Testis (tissue), 3 donors: ENCODE data around the gene GPR183. TPM values are rescaled to one million over a fixed set of nuclear protein-coding genes. Genes with fewer than 3 reads are reported as not detected.

ENCODE experiments used
- DNase-seq: peaks from one replicate; pipeline ENCODE4 v3.0.0-alpha.2; 2019
- H3K27ac ChIP-seq, 2 donors: fragments of 200-600 bp; sonication (generic); one replicate each; pipeline ENCODE4 v1.5.1; 2019
- H3K27me3 ChIP-seq: fragments of 200-600 bp; sonication (generic); one replicate; pipeline ENCODE4 v1.5.1; 2019
- H3K36me3 ChIP-seq: fragments of 200-600 bp; sonication (generic); one replicate; pipeline ENCODE4 v1.5.1; 2017; ENCODE audit warnings: low read depth; ENCODE audit errors: missing control alignments
- H3K4me1 ChIP-seq: fragments of 200-600 bp; sonication (generic); one replicate; pipeline ENCODE4 v1.5.1; 2019
- H3K4me3 ChIP-seq, 2 donors: fragments of 200-600 bp; sonication (generic); one replicate each; pipeline ENCODE4 v1.5.1; 2017 to 2019
- H3K9me3 ChIP-seq: fragments of 200-600 bp; sonication (generic); one replicate; pipeline ENCODE4 v1.5.1; 2017
- POLR2A ChIP-seq: fragments of 450-650 bp; IDR thresholded peaks from one replicate; pipeline ENCODE4 v1.6.1; 2017; ENCODE audit warnings: antibody characterized with exemption, mild to moderate bottlenecking, moderate library complexity
- WGBS, 2 donors: methylation state at CpG; one replicate each; pipeline ENCODE4 v1.1.5; 2018; 5-methylcytosine and 5-hydroxymethylcytosine counted together
- intact Hi-C: fragments of 100-400 bp; cut with DNase I; formaldehyde crosslinking; loops from one replicate; pipeline ENCODE4 v1.15.1; 2023; ENCODE audit warnings: low total_unique reads
- polyA plus RNA-seq: library from polyadenylated mRNA; stranded (reverse); fragments of 350-450 nt; fragmentation: Illumina TruSeq; extraction: RNeasy Lipid Tissue Mini Kit (QIAGEN cat#74804); gene quantifications from one replicate; pipeline ENCODE4 v1.2.3, GENCODE V29; 2014; ENCODE audit warnings: low read depth, low replicate concordance; ENCODE audit not compliant: insufficient read depth
- total RNA-seq, 2 donors: library from RNA; depleted of rRNA; stranded (reverse); fragments of >200 nt; gene quantifications; one replicate each; pipeline ENCODE4 v1.2.3, GENCODE V29; 2016
- TF ChIP-seq, protein P1 (sequence below), 3 experiments: fragments of 450-650 bp in 2 of 3; fragments of 200-600 bp in 1 of 3; sonication (generic) in 1 of 3; IDR thresholded peaks; one replicate each; pipeline ENCODE4 v1.5.1; 2016 to 2019; ENCODE audit warnings: antibody characterized with exemption in 3 of 3, mild to moderate bottlenecking in 2 of 3, moderate library complexity in 1 of 3

The GPR183 gene
- total and polyA plus RNA-seq, 3 donors from 2014 or later: 0.39 to 6.9 (median 2.3) TPM

DNA sequence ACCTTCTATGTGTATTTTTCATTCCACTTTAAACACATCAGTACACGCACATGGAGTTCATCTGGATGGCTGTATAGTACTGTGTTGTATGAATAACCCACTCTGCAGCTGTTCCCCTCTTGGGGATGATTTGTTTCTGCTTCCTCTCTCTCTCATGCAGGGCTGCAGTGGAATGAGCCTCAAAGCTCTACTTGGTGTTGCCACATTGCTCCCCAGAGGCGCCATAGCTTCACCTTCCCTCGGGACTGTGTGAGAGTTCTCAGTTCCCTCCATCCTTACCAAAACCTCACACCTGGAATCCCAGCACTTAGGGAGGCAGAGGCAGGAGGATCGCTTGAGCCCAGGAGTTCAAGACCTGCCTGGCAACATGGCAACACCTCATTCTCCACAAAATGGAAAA is 28.4 kb upstream of the GPR183 start:
- intact Hi-C loops: no loop called here
- no peaks in the 10 kb centered on the region for H3K36me3 ChIP-seq
- 80 to 94% methylated on average over 4 of the region's 4 CpGs for WGBS, 2 donors
- TF ChIP-seq, protein P1, sequence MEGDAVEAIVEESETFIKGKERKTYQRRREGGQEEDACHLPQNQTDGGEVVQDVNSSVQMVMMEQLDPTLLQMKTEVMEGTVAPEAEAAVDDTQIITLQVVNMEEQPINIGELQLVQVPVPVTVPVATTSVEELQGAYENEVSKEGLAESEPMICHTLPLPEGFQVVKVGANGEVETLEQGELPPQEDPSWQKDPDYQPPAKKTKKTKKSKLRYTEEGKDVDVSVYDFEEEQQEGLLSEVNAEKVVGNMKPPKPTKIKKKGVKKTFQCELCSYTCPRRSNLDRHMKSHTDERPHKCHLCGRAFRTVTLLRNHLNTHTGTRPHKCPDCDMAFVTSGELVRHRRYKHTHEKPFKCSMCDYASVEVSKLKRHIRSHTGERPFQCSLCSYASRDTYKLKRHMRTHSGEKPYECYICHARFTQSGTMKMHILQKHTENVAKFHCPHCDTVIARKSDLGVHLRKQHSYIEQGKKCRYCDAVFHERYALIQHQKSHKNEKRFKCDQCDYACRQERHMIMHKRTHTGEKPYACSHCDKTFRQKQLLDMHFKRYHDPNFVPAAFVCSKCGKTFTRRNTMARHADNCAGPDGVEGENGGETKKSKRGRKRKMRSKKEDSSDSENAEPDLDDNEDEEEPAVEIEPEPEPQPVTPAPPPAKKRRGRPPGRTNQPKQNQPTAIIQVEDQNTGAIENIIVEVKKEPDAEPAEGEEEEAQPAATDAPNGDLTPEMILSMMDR (IDR thresholded peaks at IDR 0.05): no peak
- TF ChIP-seq POLR2A: no peak
- DNase-seq: no peak
- no peaks in the 10 kb centered on the region for H3K27me3 ChIP-seq
- H3K4me1 ChIP-seq: no peaks in the 10 kb centered on the region
- no peaks in the 10 kb centered on the region for H3K9me3 ChIP-seq
- no peak overlapping the region for H3K27ac ChIP-seq
- H3K4me3 ChIP-seq: no peak overlapping the region

GRCh38 chr13:99335087-99335486 is 27.9 kb upstream of the GPR183 start:
- intact Hi-C loops: no loop called here
- H3K27me3 ChIP-seq: no peaks in the 10 kb centered on the region
- no peaks in the 10 kb centered on the region for H3K36me3 ChIP-seq
- no peak for TF ChIP-seq POLR2A
- TF ChIP-seq, protein P1 (IDR thresholded peaks at IDR 0.05): no peak
- 95 to 96% methylated on average over 2 of the region's 2 CpGs for WGBS, 2 donors
- H3K4me1 ChIP-seq: no peaks in the 10 kb centered on the region
- DNase-seq: no peak
- no peaks in the 10 kb centered on the region for H3K9me3 ChIP-seq
- no peak overlapping the region for H3K4me3 ChIP-seq
- no peak overlapping the region for H3K27ac ChIP-seq

GRCh38 chr13:99334221-99334620 is 27.0 kb upstream of the GPR183 start:
- H3K27me3 ChIP-seq: no peaks in the 10 kb centered on the region
- 81 to 92% methylated on average over 3 of the region's 3 CpGs for WGBS, 2 donors

GRCh38 chr13:99332456-99332855 is 25.3 kb upstream of the GPR183 start:
- TF ChIP-seq, protein P1 (IDR thresholded peaks at IDR 0.05): no peak
- no peak for TF ChIP-seq POLR2A
- DNase-seq: no peak
- Histone ChIP-seq H3K4me1 (no peaks in the 10 kb centered on the region), H3K9me3 (no peaks in the 10 kb centered on the region), H3K27ac (no peak overlapping the region), H3K4me3 (no peak overlapping the region), H3K27me3 (no peaks in the 10 kb centered on the region), H3K36me3 (no peaks in the 10 kb centered on the region)
- intact Hi-C loops: no loop called here
- 87 to 96% methylated on average over 9 of the region's 9 CpGs for WGBS, 2 donors

More at GRCh38 chr13:99334221-99334620, 27.0 kb upstream of the GPR183 start:
- Histone ChIP-seq H3K27ac (no peak overlapping the region), H3K36me3 (no peaks in the 10 kb centered on the region), H3K9me3 (no peaks in the 10 kb centered on the region), H3K4me1 (no peaks in the 10 kb centered on the region), H3K4me3 (no peak overlapping the region)
- no peak for DNase-seq
- intact Hi-C loops: no loop called here
- TF ChIP-seq, protein P1 (IDR thresholded peaks at IDR 0.05): no peak
- TF ChIP-seq POLR2A: no peak

DNA sequence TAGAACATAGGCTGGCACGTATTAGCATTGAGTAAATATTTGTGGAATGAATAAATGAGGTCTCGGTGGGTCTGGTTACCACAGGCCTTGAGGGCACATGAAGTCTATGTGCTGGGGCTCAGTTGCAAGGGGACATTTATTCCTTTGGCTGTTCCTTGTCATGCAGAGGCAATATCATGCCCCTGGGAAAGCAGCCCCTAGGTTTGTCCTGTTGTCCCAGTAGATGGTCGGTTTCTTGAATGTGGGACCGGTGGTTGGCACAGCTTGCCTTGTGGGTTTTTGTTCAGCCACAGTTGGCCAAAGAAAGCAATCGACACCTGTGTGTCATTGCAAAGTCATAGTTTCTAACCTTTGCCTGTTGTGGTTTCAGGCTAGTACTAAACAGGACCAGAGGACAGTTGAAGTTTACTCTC is 24.7 kb upstream of the GPR183 start:
- no peak overlapping the region for H3K4me3 ChIP-seq
- intact Hi-C loops: no loop called here
- H3K9me3 ChIP-seq: no peaks in the 10 kb centered on the region
- no peak overlapping the region for H3K27ac ChIP-seq
- no peaks in the 10 kb centered on the region for H3K27me3 ChIP-seq
- DNase-seq: no peak
- no peaks in the 10 kb centered on the region for H3K4me1 ChIP-seq
- TF ChIP-seq, protein P1 (IDR thresholded peaks at IDR 0.05): no peak
- no peak for TF ChIP-seq POLR2A
- H3K36me3 ChIP-seq: no peaks in the 10 kb centered on the region
- WGBS, 2 donors: 95 to 99% methylated on average over 5 of the region's 5 CpGs
